H1 (cell line): ENCODE results near the gene CDT1. TPM values are rescaled to one million over a fixed set of nuclear protein-coding genes. Genes with fewer than 3 reads are reported as not detected.

Experiments
- BCL11A ChIP-seq, 2 experiments: IDR thresholded peaks; one replicate each; pipeline ENCODE4 v1.6.1; 2011; ENCODE audit warnings: low read depth in 2 of 2, low read length in 2 of 2, mild to moderate bottlenecking in 2 of 2
- CHD7 ChIP-seq: fragments of 300-600 bp; sonication (generic); IDR thresholded peaks from 2 replicates; pipeline ENCODE4 v1.7.1; 2012; ENCODE audit warnings: low read length, moderate library complexity, mild to moderate bottlenecking, inconsistent platforms; ENCODE audit not compliant: insufficient replicate concordance
- CTCF ChIP-seq, 3 experiments: IDR thresholded peaks; 1 replicate in 2 of 3; 2 replicates in 1 of 3; pipeline versions ENCODE4 v1.5.1 to v1.6.1; 2011; ENCODE audit warnings: low read length in 3 of 3, mild to moderate bottlenecking in 3 of 3, inconsistent platforms in 2 of 3, low read depth in 1 of 3, moderate library complexity in 1 of 3; ENCODE audit not compliant: insufficient read depth in 1 of 3; ENCODE audit errors: control extremely low read depth in 1 of 3
- FOSL1 ChIP-seq: IDR thresholded peaks from 2 replicates; pipeline ENCODE4 v1.6.1; 2011; ENCODE audit warnings: mild to moderate bottlenecking, low read depth, low read length, moderate library complexity; ENCODE audit not compliant: insufficient read depth
- KDM1A ChIP-seq: fragments of 200-600, 300-600 bp; sonication (generic); IDR thresholded peaks from 2 replicates; pipeline ENCODE4 v1.7.1; 2016; ENCODE audit warnings: mild to moderate bottlenecking, low read length, borderline replicate concordance
- KDM4A ChIP-seq: IDR thresholded peaks from one replicate; pipeline ENCODE4 v1.7.1; 2012; ENCODE audit warnings: low read depth, mild to moderate bottlenecking, moderate library complexity, low read length, inconsistent platforms; ENCODE audit not compliant: severe bottlenecking
- SP1 ChIP-seq: IDR thresholded peaks from 2 replicates; pipeline ENCODE4 v1.6.1; 2011; ENCODE audit warnings: low read depth, low read length
- SP2 ChIP-seq: IDR thresholded peaks from 2 replicates; pipeline ENCODE4 v1.6.1; 2012; ENCODE audit warnings: mild to moderate bottlenecking, low read length, inconsistent platforms
- TCF12 ChIP-seq: IDR thresholded peaks from 2 replicates; pipeline ENCODE4 v1.6.1; 2011; ENCODE audit warnings: low read depth, mild to moderate bottlenecking, low read length
- ZNF274 ChIP-seq: IDR thresholded peaks from 2 replicates; pipeline ENCODE4 v1.7.0; 2012; ENCODE audit warnings: low read length, borderline replicate concordance; ENCODE audit errors: extremely low read depth
- polyA plus RNA-seq, 7 experiments: library from polyadenylated mRNA; depleted of rRNA in 3 of 7; stranded (reverse) in 5 of 7; unstranded in 2 of 7; fragments of >200 nt in 5 of 7; fragments of 200-250 nt in 2 of 7; gene quantifications; 1 replicate in 5 of 7; 2 replicates in 1 of 7; 4 replicates in 1 of 7; pipeline versions ENCODE4 v1.2.1 to v1.2.3, GENCODE V29; 2011 to 2013; ENCODE audit warnings: missing spikeins in 2 of 7, mixed read lengths in 2 of 7
- total RNA-seq: library from RNA; stranded (reverse); fragmentation: NEBNext Ultra II Directional; extraction: Animal tissue kit (Norgen Biotek cat#: 25700); gene quantifications from 2 replicates; pipeline ENCODE4 v1.2.1, GENCODE V29; 2021

CDT1 gene
- total and polyA plus RNA-seq, 2 of the 8 experiments (the other 6 are each of a cell fraction or from before 2014, with no cell fraction given): 76.7 to 95.4 TPM

- TF ChIP-seq CHD7 (no peak), TCF12 (no peak), FOSL1 (no peak), BCL11A (IDR thresholded peaks at IDR 0.05; ENCODE audit: low read depth in 2 of 2, low read length in 2 of 2) (no peak), SP2 (no peak), CTCF (IDR thresholded peaks at IDR 0.05; ENCODE audit: control extremely low read depth in 1 of 3, insufficient read depth in 1 of 3, low read depth in 1 of 3, low read length in 3 of 3) (no peak), KDM4A (no peak), ZNF274 (no peak), KDM1A (no peak), SP1 (no peak)
These were observed 43.6 kb upstream of the CDT1 start (continued) for GRCh38 chr16:88759976-88760350.
